Mesenchymal stem cell (in vitro differentiated cells and primary cell): ENCODE results near the gene CRABP1.

Source experiments
- DNase-seq: peaks from one replicate; pipeline ENCODE4 v3.0.0-alpha.2; 2013
- H2AFZ ChIP-seq: one replicate; pipeline ENCODE4 v1.6.1; 2013; ENCODE audit warnings: low read depth, mild to moderate bottlenecking, control low read depth, inconsistent platforms, low read length, moderate library complexity
- H2AK5ac ChIP-seq: 2 replicates; pipeline ENCODE4 v1.6.1; 2013; ENCODE audit warnings: low read length, moderate library complexity, mild to moderate bottlenecking, inconsistent platforms; ENCODE audit not compliant: severe bottlenecking
- H2BK120ac ChIP-seq: one replicate; pipeline ENCODE4 v1.6.1; 2013; ENCODE audit warnings: low read depth, mild to moderate bottlenecking, inconsistent platforms, low read length, moderate library complexity
- H2BK12ac ChIP-seq, 2 experiments: one replicate each; pipeline ENCODE4 v1.6.1; 2013; ENCODE audit warnings: inconsistent platforms in 2 of 2, low read length in 2 of 2, mild to moderate bottlenecking in 2 of 2, moderate library complexity in 2 of 2, control low read depth in 1 of 2
- H2BK15ac ChIP-seq: one replicate; pipeline ENCODE4 v1.6.1; 2013; ENCODE audit warnings: mild to moderate bottlenecking, low read depth, inconsistent platforms; ENCODE audit not compliant: poor library complexity, severe bottlenecking
- H2BK5ac ChIP-seq: 2 replicates; pipeline ENCODE4 v1.6.1; 2013; ENCODE audit warnings: low read depth, mild to moderate bottlenecking, low read length, control low read depth, inconsistent platforms; ENCODE audit not compliant: poor library complexity, severe bottlenecking
- H3K14ac ChIP-seq, 2 experiments: one replicate each; pipeline ENCODE4 v1.6.1; 2013; ENCODE audit warnings: inconsistent platforms in 2 of 2, low read length in 2 of 2, control low read depth in 1 of 2, mild to moderate bottlenecking in 1 of 2, moderate library complexity in 1 of 2
- H3K18ac ChIP-seq, 2 experiments: one replicate each; pipeline ENCODE4 v1.6.1; 2013; ENCODE audit warnings: inconsistent platforms in 2 of 2, low read length in 2 of 2, control low read depth in 1 of 2, low read depth in 1 of 2, mild to moderate bottlenecking in 1 of 2
- H3K23ac ChIP-seq, 2 experiments: one replicate each; pipeline ENCODE4 v1.6.1; 2013; ENCODE audit warnings: inconsistent platforms in 2 of 2, low read length in 2 of 2, mild to moderate bottlenecking in 2 of 2, moderate library complexity in 2 of 2, control low read depth in 1 of 2
- H3K27ac ChIP-seq: 2 replicates; pipeline ENCODE4 v1.5.1; 2013; ENCODE audit warnings: mild to moderate bottlenecking, moderate library complexity, low read length, control low read depth, inconsistent platforms; ENCODE audit not compliant: poor library complexity, severe bottlenecking
- H3K27me3 ChIP-seq, 2 experiments: 2 replicates each; pipeline versions ENCODE4 v1.6.1 to v1.7.0; 2013; ENCODE audit warnings: low read length in 2 of 2, mild to moderate bottlenecking in 2 of 2, moderate library complexity in 2 of 2, control low read depth in 1 of 2, inconsistent platforms in 1 of 2; ENCODE audit not compliant: control insufficient read depth in 1 of 2, insufficient read depth in 1 of 2
- H3K36me3 ChIP-seq, 2 experiments: 2 replicates each; pipeline versions ENCODE4 v1.6.1 to v1.7.0; 2013; ENCODE audit warnings: low read length in 2 of 2, control low read depth in 1 of 2, inconsistent platforms in 1 of 2, low read depth in 1 of 2, mild to moderate bottlenecking in 1 of 2; ENCODE audit not compliant: insufficient read depth in 2 of 2, control insufficient read depth in 1 of 2
- H3K4ac ChIP-seq, 2 experiments: one replicate each; pipeline ENCODE4 v1.6.1; 2013; ENCODE audit warnings: inconsistent platforms in 2 of 2, low read length in 2 of 2, mild to moderate bottlenecking in 2 of 2, moderate library complexity in 2 of 2, control low read depth in 1 of 2, low read depth in 1 of 2
- H3K4me1 ChIP-seq: 2 replicates; pipeline ENCODE4 v1.6.1; 2013; ENCODE audit warnings: low read depth, low read length, control low read depth; ENCODE audit not compliant: control insufficient read depth, insufficient read depth
- H3K4me2 ChIP-seq: 2 replicates; pipeline ENCODE4 v1.6.1; 2013; ENCODE audit warnings: low read length, mild to moderate bottlenecking, inconsistent platforms; ENCODE audit not compliant: poor library complexity, severe bottlenecking
- H3K4me3 ChIP-seq, 2 experiments: 2 replicates each; pipeline versions ENCODE4 v1.5.1 to v1.7.0; 2013; ENCODE audit warnings: low read length in 2 of 2, mild to moderate bottlenecking in 2 of 2, control low read depth in 1 of 2, low read depth in 1 of 2; ENCODE audit not compliant: insufficient read depth in 1 of 2
- H3K79me1 ChIP-seq: replicated peaks from 2 replicates; pipeline ENCODE4 v1.6.1; 2013; ENCODE audit warnings: mild to moderate bottlenecking, control low read depth, low read length, inconsistent platforms; ENCODE audit not compliant: poor library complexity, severe bottlenecking
- H3K9ac ChIP-seq: 2 replicates; pipeline ENCODE4 v1.7.0; 2013; ENCODE audit warnings: mild to moderate bottlenecking, low read length, moderate library complexity
- H3K9me3 ChIP-seq: 2 replicates; pipeline ENCODE4 v1.7.0; 2013; ENCODE audit warnings: mild to moderate bottlenecking, low read length; ENCODE audit not compliant: control insufficient read depth
- H4K8ac ChIP-seq: one replicate; pipeline ENCODE4 v1.6.1; 2013; ENCODE audit warnings: inconsistent platforms, mild to moderate bottlenecking, low read length, moderate library complexity
- H4K91ac ChIP-seq: one replicate; pipeline ENCODE4 v1.6.1; 2013; ENCODE audit warnings: mild to moderate bottlenecking, low read length, inconsistent platforms
- WGBS: methylation state at CpG from one replicate; pipeline ENCODE4 v1.1.7; 2013; ENCODE audit warnings: mixed read lengths; 5-methylcytosine and 5-hydroxymethylcytosine counted together

CRABP1 gene

GRCh38 chr15:78342021-78342420 is 1.9 kb downstream of the CRABP1 start:
- no peak overlapping the region for H3K14ac ChIP-seq
- H3K18ac ChIP-seq, result no peak overlapping the region
- no peak overlapping the region for H3K9ac ChIP-seq
- H3K79me1 ChIP-seq, result no peaks in the 10 kb centered on the region
- no peak overlapping the region for H2BK12ac ChIP-seq
- no peak overlapping the region for H2AFZ ChIP-seq
- H2BK5ac ChIP-seq, result no peak overlapping the region
- 73% methylated on average over 5 of the region's 5 CpGs for WGBS
- no peak overlapping the region for H3K4me2 ChIP-seq
- H3K36me3 ChIP-seq, result no peaks in the 10 kb centered on the region
- no peak overlapping the region for H2BK15ac ChIP-seq
- no peak overlapping the region for H3K23ac ChIP-seq
- no peaks in the 10 kb centered on the region for H3K9me3 ChIP-seq
- no peak overlapping the region for H3K4ac ChIP-seq
- no peak overlapping the region for H4K8ac ChIP-seq
- no peak overlapping the region for H2AK5ac ChIP-seq
- no peak overlapping the region for H3K27ac ChIP-seq
- no peak overlapping the region for H4K91ac ChIP-seq
- H3K27me3 ChIP-seq, result peaks cover 78 to 89% of the 10 kb centered on the region in 2 experiments
- no peak for DNase-seq
- no peak overlapping the region for H3K4me3 ChIP-seq
- H3K4me1 ChIP-seq, result peaks cover 15% of the 10 kb centered on the region
- H2BK120ac ChIP-seq, result no peak overlapping the region

GRCh38 chr15:78343276-78344060 is 3.3 kb downstream of the CRABP1 start:
- no peak overlapping the region for H2BK12ac ChIP-seq
- H4K8ac ChIP-seq, result no peak overlapping the region
- H4K91ac ChIP-seq, result no peak overlapping the region
- 86% methylated on average over 12 of the region's 12 CpGs for WGBS
- no peak overlapping the region for H3K23ac ChIP-seq
- no peaks in the 10 kb centered on the region for H3K79me1 ChIP-seq
- no peak overlapping the region for H2BK5ac ChIP-seq
- no peak overlapping the region for H3K9ac ChIP-seq
- H2BK120ac ChIP-seq, result no peak overlapping the region
- no peak overlapping the region for H3K18ac ChIP-seq
- H3K27me3 ChIP-seq, result peaks cover 70 to 88% of the 10 kb centered on the region in 2 experiments
- no peak overlapping the region for H3K4me3 ChIP-seq
- H3K4ac ChIP-seq, result no peak overlapping the region
- H3K14ac ChIP-seq, result no peak overlapping the region
- H3K4me2 ChIP-seq, result no peak overlapping the region
- no peaks in the 10 kb centered on the region for H3K36me3 ChIP-seq
- DNase-seq, result no peak
- no peak overlapping the region for H2AK5ac ChIP-seq
- no peak overlapping the region for H2BK15ac ChIP-seq
- H2AFZ ChIP-seq, result no peak overlapping the region
- no peaks in the 10 kb centered on the region for H3K9me3 ChIP-seq
- H3K4me1 ChIP-seq, result peaks cover 15% of the 10 kb centered on the region
- no peak overlapping the region for H3K27ac ChIP-seq

GRCh38 chr15:78345396-78346125 is 5.4 kb downstream of the CRABP1 start:
- WGBS, result 91% methylated on average over 7 of the region's 9 CpGs
- Histone ChIP-seq H3K4me2 (no peak overlapping the region), H3K9ac (no peak overlapping the region), H2BK12ac (no peak overlapping the region), H2BK15ac (no peak overlapping the region), H2AK5ac (no peak overlapping the region), H3K18ac (no peak overlapping the region), H3K4me3 (no peak overlapping the region), H3K4ac (no peak overlapping the region), H3K23ac (no peak overlapping the region), H4K91ac (no peak overlapping the region), H3K79me1 (no peaks in the 10 kb centered on the region), H4K8ac (no peak overlapping the region), H3K14ac (no peak overlapping the region), H3K27me3 (peaks cover 56 to 70% of the 10 kb centered on the region in 2 experiments), H3K9me3 (no peaks in the 10 kb centered on the region), H2AFZ (no peak overlapping the region), H3K36me3 (no peaks in the 10 kb centered on the region), H3K4me1 (peaks cover 6% of the 10 kb centered on the region), H2BK120ac (no peak overlapping the region), H2BK5ac (no peak overlapping the region), H3K27ac (no peak overlapping the region)
- no peak for DNase-seq
